ENCODE data around the gene TSPAN9.

GRCh38 chr12:3294481-3294911 is 217.3 kb downstream of the TSPAN9 start:
- no peak for TF ChIP-seq CTCF (IDR thresholded peaks at IDR 0.05)
- TF ChIP-seq POLR2A (IDR thresholded peaks at IDR 0.05): no peak
